Skeletal muscle tissue (tissue), 5 donors: ENCODE measurements around the gene TSC2. TPM values are rescaled to one million over a fixed set of nuclear protein-coding genes. Genes with fewer than 3 reads are reported as not detected.
"Not testable (repeated sequence)": the region's sequence is repeated elsewhere in the genome, so short reads cannot be mapped to it uniquely, and the experiment has no call there.

Experiments
- H3K27ac ChIP-seq: one replicate; pipeline ENCODE4 v1.7.0; 2013; ENCODE audit warnings: mild to moderate bottlenecking, low read depth, low read length, inconsistent platforms
- H3K27me3 ChIP-seq, 3 donors: one replicate each; pipeline ENCODE4 v1.7.0; 2013; ENCODE audit warnings: low read length in 3 of 3; ENCODE audit not compliant: control insufficient read depth in 3 of 3, insufficient read depth in 3 of 3
- H3K36me3 ChIP-seq, 3 donors: one replicate each; pipeline ENCODE4 v1.7.0; 2013; ENCODE audit warnings: low read length in 3 of 3; ENCODE audit not compliant: control insufficient read depth in 3 of 3, insufficient read depth in 3 of 3
- H3K4me1 ChIP-seq, 3 donors: one replicate each; pipeline ENCODE4 v1.7.0; 2013; ENCODE audit warnings: low read length in 3 of 3, mild to moderate bottlenecking in 3 of 3; ENCODE audit not compliant: control insufficient read depth in 3 of 3, insufficient read depth in 3 of 3
- H3K4me3 ChIP-seq, 3 donors: one replicate each; pipeline ENCODE4 v1.7.0; 2013; ENCODE audit warnings: low read length in 3 of 3
- H3K9ac ChIP-seq, 3 donors: one replicate each; pipeline ENCODE4 v1.7.0; 2013; ENCODE audit warnings: low read length in 3 of 3, mild to moderate bottlenecking in 3 of 3, moderate library complexity in 2 of 3, low read depth in 1 of 3
- H3K9me3 ChIP-seq, 3 donors: one replicate each; pipeline ENCODE4 v1.7.0; 2013; ENCODE audit warnings: low read length in 3 of 3; ENCODE audit not compliant: control insufficient read depth in 3 of 3
- small RNA-seq: library from RNA; depleted of rRNA; stranded (forward); fragments of <200 nt; gene quantifications from one replicate; pipeline ENCODE3, GENCODE V24; 2014
- total RNA-seq: library from RNA; depleted of rRNA; stranded (reverse); fragments of >200 nt; gene quantifications from one replicate; pipeline ENCODE4 v1.2.3, GENCODE V29; 2014
- donor health status: Osteomylitis.

The TSC2 gene
- total RNA-seq, 1 donor from 2014 or later = 49.6 TPM

DNA sequence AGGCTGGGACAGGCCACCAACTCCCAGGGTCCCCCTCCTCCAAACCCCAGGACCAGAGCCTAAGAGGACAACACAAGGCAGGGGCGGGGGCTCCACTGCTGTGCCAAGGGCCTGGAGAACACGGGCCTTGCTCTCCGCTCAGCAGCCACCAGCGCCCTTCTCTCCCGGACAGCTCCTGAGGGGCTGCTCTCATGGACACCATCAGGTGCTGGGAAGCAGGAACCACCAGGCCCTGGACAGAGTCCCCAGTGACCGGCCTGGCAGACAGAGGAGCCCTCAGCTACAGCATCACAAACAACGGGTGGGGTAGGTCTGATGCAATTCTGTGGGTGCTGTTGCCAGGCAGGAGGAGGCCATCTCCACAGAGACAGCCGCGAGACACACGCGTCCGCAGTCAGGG lies 86.0 kb downstream of the TSC2 start:
- Histone ChIP-seq H3K9ac (peak overlapping the region in 2 of 3 donors; percentile 23 to 25), H3K27ac (peak overlapping the region; percentile 25), H3K4me1 (peaks cover 6 to 21% (median 15%) of the 10 kb centered on the region in 3 donors), H3K4me3 (peak overlapping the region in 1 of 3 donors; percentile 27)
- not testable (repeated sequence) for H3K36me3 ChIP-seq, H3K27me3 ChIP-seq, H3K9me3 ChIP-seq

GRCh38 chr16:2135071-2135470 lies 87.3 kb downstream of the TSC2 start:
- H3K27me3 ChIP-seq, H3K9me3 ChIP-seq, H3K36me3 ChIP-seq: not testable (repeated sequence)
- peak overlapping the region; percentile 36 to 64 (median 41) for H3K4me3 ChIP-seq
- peaks cover 4 to 15% (median 10%) of the 10 kb centered on the region in 3 donors for H3K4me1 ChIP-seq
- peak overlapping the region in 2 of 3 donors; percentile 38 to 50 for H3K9ac ChIP-seq
- H3K27ac ChIP-seq = peak overlapping the region; percentile 68

- Histone ChIP-seq H3K27ac (peak within 1 kb of the TSS; percentile 68), H3K9ac (peak within 1 kb of the TSS in 2 of 3 donors; percentile 38 to 50)
- not testable (repeated sequence) for H3K9me3 ChIP-seq
Observed at GRCh38 chr16:2135770-2136490, 88.1 kb downstream of the TSC2 start, which contains the start of gene PKD1. PKD1 (minus strand) TSS chr16:2135898; CDS start chr16:2135689, 209 bp downstream.

More at GRCh38 chr16:2135770-2136490, 88.1 kb downstream of the TSC2 start, which contains the start of gene PKD1:
- H3K36me3 ChIP-seq, H3K27me3 ChIP-seq, H3K4me1 ChIP-seq: not testable (repeated sequence)
- peak within 1 kb of the TSS; percentile 58 to 64 (median 63) for H3K4me3 ChIP-seq

Small RNA genes within 50 kb of the gene (small RNA-seq; reads per million reads assigned to genes)
- gene MIR1225 (0.07 reads per million), gene MIR3180-5 (not detected), gene MIR4516 (not detected), gene RF00019 (not detected), gene RN7SL219P (not detected)

Other genes starting within 250 kb of the TSC2 start
- gene HAGH, start 221.2 kb upstream of the TSC2 start, total RNA-seq = 42.3 TPM
- gene FAHD1, start 220.8 kb upstream of the TSC2 start, total RNA-seq = 23.0 TPM
- gene MEIOB, start 175.8 kb upstream of the TSC2 start, total RNA-seq = under 0.01 TPM
- gene HS3ST6, start 129.6 kb upstream of the TSC2 start, total RNA-seq = not detected
- 13.6 TPM for gene MSRB1, start 104.8 kb upstream of the TSC2 start, total RNA-seq
- gene RPL3L, start 93.3 kb upstream of the TSC2 start, total RNA-seq = 84.5 TPM
- 130 TPM for gene NDUFB10, start 88.4 kb upstream of the TSC2 start, total RNA-seq
- 3,178 TPM for gene RPS2, start 83.2 kb upstream of the TSC2 start, total RNA-seq
- not detected for gene RNF151, start 81.1 kb upstream of the TSC2 start, total RNA-seq
- 18.8 TPM for gene TBL3, start 75.9 kb upstream of the TSC2 start, total RNA-seq
- gene NOXO1, start 66.5 kb upstream of the TSC2 start, total RNA-seq = 1.6 TPM
- 4.7 TPM for gene GFER, start 63.8 kb upstream of the TSC2 start, total RNA-seq
- gene SYNGR3, start 58.0 kb upstream of the TSC2 start, total RNA-seq = 0.52 TPM
- 4.7 TPM for gene ZNF598, start 38.2 kb upstream of the TSC2 start, total RNA-seq
- not detected for gene NPW, start 28.2 kb upstream of the TSC2 start, total RNA-seq
- gene NHERF2, start 21.1 kb upstream of the TSC2 start, total RNA-seq = 15.1 TPM
- gene NTHL1, start 151 bp upstream of the TSC2 start, total RNA-seq = 13.6 TPM
- 88.7 TPM for gene PKD1, start 87.9 kb downstream of the TSC2 start, total RNA-seq
- gene RAB26, start 100.6 kb downstream of the TSC2 start, total RNA-seq = not detected
- 24.0 TPM for gene TRAF7, start 107.8 kb downstream of the TSC2 start, total RNA-seq
- gene CASKIN1, start 148.6 kb downstream of the TSC2 start, total RNA-seq = 0.52 TPM
- 7.8 TPM for gene MLST8, start 157.5 kb downstream of the TSC2 start, total RNA-seq
- 2.1 TPM for gene BRICD5, start 162.9 kb downstream of the TSC2 start, total RNA-seq
- 9.9 TPM for gene PGP, start 166.9 kb downstream of the TSC2 start, total RNA-seq
- gene E4F1, start 175.6 kb downstream of the TSC2 start, total RNA-seq = 12.5 TPM
- 0.52 TPM for gene DNASE1L2, start 188.5 kb downstream of the TSC2 start, total RNA-seq
- gene ECI1, start 203.6 kb downstream of the TSC2 start, total RNA-seq = 42.3 TPM
- gene RNPS1, start 220.1 kb downstream of the TSC2 start, total RNA-seq = 42.3 TPM